ENCODE measurements around the gene RAB11FIP3. TPM values are rescaled to one million over a fixed set of nuclear protein-coding genes. Genes with fewer than 3 reads are reported as not detected.

RAB11FIP3 gene
- polyA plus RNA-seq, 1 of the 3 experiments (the other 2 are of a cell fraction): 24.8 TPM

DNA sequence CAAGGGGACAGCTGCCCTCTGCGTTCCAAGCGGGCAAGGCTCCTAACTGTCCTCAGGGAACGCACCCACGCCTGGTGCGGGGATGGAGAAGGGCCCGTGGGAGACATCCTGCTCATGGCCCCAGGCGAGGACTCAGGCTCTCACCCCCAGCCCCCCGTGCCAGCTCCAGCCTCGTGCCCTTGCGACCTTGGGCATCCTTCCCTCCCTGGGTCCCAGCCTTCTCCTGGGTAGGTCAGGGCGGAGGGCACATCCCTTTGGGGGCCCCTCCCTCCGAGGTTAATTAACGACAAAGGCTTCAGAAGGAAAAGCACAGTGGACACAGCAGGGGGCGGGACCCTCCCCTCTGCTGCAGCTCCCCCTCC is 46.6 kb upstream of the RAB11FIP3 start:
- no peaks in the 10 kb centered on the region for H3K9me2 ChIP-seq
- peaks cover 29% of the 10 kb centered on the region for H3K79me2 ChIP-seq (ENCODE audit: insufficient read depth)
- no peak overlapping the region for H3K4me3 ChIP-seq (ENCODE audit: low read depth in 2 of 2, low read length in 1 of 2)
- no peak overlapping the region for H3K27ac ChIP-seq (ENCODE audit: low read depth in 2 of 2, low read length in 1 of 2)
- H3K27me3 ChIP-seq (ENCODE audit: insufficient read depth): no peaks in the 10 kb centered on the region
- H2AFZ ChIP-seq (ENCODE audit: low read depth): no peak overlapping the region
- no peak overlapping the region for H3K4me2 ChIP-seq
- H3K4me1 ChIP-seq (ENCODE audit: control insufficient read depth in 1 of 2, insufficient read depth in 2 of 2, low read depth in 1 of 2, low read length in 1 of 2): peaks cover 5 to 23% of the 10 kb centered on the region in 2 experiments; a peak in 2 of 4 replicates
- no peaks in the 10 kb centered on the region for H3F3A ChIP-seq (replicated peaks; ENCODE audit: insufficient read depth)
- no peak for DNase-seq
- TF ChIP-seq GABPA (IDR thresholded peaks at IDR 0.05; ENCODE audit: low read depth) (no peak), TEAD4 (IDR thresholded peaks at IDR 0.05; ENCODE audit: borderline replicate concordance, insufficient read depth) (no peak)
- CTCF ChIA-PET: interaction anchor here (0.6 kb wide), 1 partner anchor 312 kb away, joined by 3 read pairs; no protein-coding TSS in a partner anchor
- 68% methylated on average over 5 of the region's 14 CpGs for WGBS (ENCODE audit: low lambda C conversion rate)
- peaks cover 17% of the 10 kb centered on the region for H4K20me1 ChIP-seq (ENCODE audit: insufficient read depth)
- H3K9ac ChIP-seq: no peak overlapping the region
- POLR2A ChIA-PET: no interaction called here
- H3K36me3 ChIP-seq (replicated peaks in 1 of 2; ENCODE audit: control insufficient read depth in 1 of 2, insufficient read depth in 2 of 2, low read length in 1 of 2): peaks cover 0 to 35% of the 10 kb centered on the region in 2 experiments
- no peaks in the 10 kb centered on the region for H3K9me3 ChIP-seq

DNA sequence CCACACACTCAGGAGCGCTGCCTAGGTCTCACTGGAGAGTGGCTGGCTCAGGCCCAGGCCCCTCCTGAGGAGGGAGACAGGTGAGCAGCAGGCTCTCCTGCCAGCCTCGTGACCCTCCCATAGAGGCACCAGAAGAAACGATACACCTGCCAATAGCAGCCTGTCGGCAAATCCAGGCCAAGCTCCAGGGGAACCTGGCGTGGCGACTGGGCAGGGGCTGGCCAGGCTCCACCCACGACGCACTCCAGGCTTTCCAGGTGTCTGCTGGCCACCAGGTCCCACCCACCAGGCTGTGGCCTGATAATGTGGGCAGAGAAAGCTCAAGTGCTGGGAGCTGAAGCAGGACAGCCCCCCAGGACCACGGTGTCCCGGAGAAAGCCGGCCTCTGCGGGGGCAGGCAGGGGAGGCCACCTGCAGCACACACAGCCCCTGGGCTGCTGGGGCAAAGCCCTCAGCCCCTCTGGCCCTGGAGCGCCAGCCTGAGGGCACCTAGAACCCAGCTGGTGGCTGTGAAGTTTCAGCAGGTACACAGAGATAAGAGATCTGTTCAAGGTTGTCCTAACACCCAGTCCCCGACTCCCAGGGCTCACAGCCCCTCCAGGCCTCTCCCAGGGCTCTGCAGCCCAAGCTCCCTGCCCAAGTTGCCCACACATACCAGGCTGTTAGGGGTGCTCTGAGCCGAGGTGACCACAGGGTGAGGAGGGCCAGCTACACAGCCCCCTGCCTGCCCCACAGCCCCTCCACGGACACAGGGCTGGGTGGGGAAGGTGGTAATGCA is 46.1 kb upstream of the RAB11FIP3 start:
- Histone ChIP-seq H3K4me1 (ENCODE audit: control insufficient read depth in 1 of 2, insufficient read depth in 2 of 2, low read depth in 1 of 2, low read length in 1 of 2) (peaks cover 5 to 23% of the 10 kb centered on the region in 2 experiments; a peak in 2 of 4 replicates), H3F3A (replicated peaks; ENCODE audit: insufficient read depth) (no peaks in the 10 kb centered on the region), H3K79me2 (ENCODE audit: insufficient read depth) (peaks cover 29% of the 10 kb centered on the region), H2AFZ (ENCODE audit: low read depth) (no peak overlapping the region), H3K4me2 (peak overlapping the region; percentile 97; the same call in 1 of the 2 replicates), H4K20me1 (ENCODE audit: insufficient read depth) (peaks cover 17% of the 10 kb centered on the region), H3K27me3 (ENCODE audit: insufficient read depth) (no peaks in the 10 kb centered on the region), H3K27ac (ENCODE audit: low read depth in 2 of 2, low read length in 1 of 2) (no peak overlapping the region), H3K36me3 (replicated peaks in 1 of 2; ENCODE audit: control insufficient read depth in 1 of 2, insufficient read depth in 2 of 2, low read length in 1 of 2) (peaks cover 0 to 30% of the 10 kb centered on the region in 2 experiments), H3K9ac (no peak overlapping the region), H3K9me2 (no peaks in the 10 kb centered on the region), H3K9me3 (no peaks in the 10 kb centered on the region), H3K4me3 (ENCODE audit: low read depth in 2 of 2, low read length in 1 of 2) (no peak overlapping the region)
- TF ChIP-seq MXI1 (IDR thresholded peaks at IDR 0.05; ENCODE audit: low read depth, low read length): no peak
- TF ChIP-seq SMC3 (IDR thresholded peaks at IDR 0.05; ENCODE audit: low read depth, low read length): no peak
- TF ChIP-seq RAD21 (IDR thresholded peaks at IDR 0.05; ENCODE audit: low read length): no peak
- no peak for TF ChIP-seq RXRA (IDR thresholded peaks at IDR 0.05; ENCODE audit: borderline replicate concordance, low read depth)
- TF ChIP-seq RFX5 (IDR thresholded peaks at IDR 0.05; ENCODE audit: low read length): no peak
- TF ChIP-seq YY1 (IDR thresholded peaks at IDR 0.05; ENCODE audit: low read depth): no peak
- TF ChIP-seq, protein P1, sequence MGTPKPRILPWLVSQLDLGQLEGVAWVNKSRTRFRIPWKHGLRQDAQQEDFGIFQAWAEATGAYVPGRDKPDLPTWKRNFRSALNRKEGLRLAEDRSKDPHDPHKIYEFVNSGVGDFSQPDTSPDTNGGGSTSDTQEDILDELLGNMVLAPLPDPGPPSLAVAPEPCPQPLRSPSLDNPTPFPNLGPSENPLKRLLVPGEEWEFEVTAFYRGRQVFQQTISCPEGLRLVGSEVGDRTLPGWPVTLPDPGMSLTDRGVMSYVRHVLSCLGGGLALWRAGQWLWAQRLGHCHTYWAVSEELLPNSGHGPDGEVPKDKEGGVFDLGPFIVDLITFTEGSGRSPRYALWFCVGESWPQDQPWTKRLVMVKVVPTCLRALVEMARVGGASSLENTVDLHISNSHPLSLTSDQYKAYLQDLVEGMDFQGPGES (IDR thresholded peaks at IDR 0.05; ENCODE audit: low read depth, low read length): no peak
- no peak for TF ChIP-seq FOXM1 (IDR thresholded peaks at IDR 0.05; ENCODE audit: low read depth)
- TF ChIP-seq GABPA (IDR thresholded peaks at IDR 0.05; ENCODE audit: low read depth): no peak
- 53% methylated on average over 3 of the region's 16 CpGs for WGBS (ENCODE audit: low lambda C conversion rate)
- ChIA-PET CTCF (interaction anchor here (0.6 to 1.8 kb wide), 2 partner anchors 17 to 312 kb away, joined by 3 to 9 read pairs; no protein-coding TSS in a partner anchor), POLR2A (interaction anchor here (0.7 kb wide), 1 partner anchor 206 kb away, joined by 3 read pairs; no protein-coding TSS in a partner anchor)
- no peak for DNase-seq
